H1 (cell line): ENCODE results near the gene PGM1. TPM values are rescaled to one million over a fixed set of nuclear protein-coding genes. Genes with fewer than 3 reads are reported as not detected.

ENCODE experiments used
- TAF1 ChIP-seq: IDR thresholded peaks from 2 replicates; pipeline ENCODE4 v1.6.1; 2011; ENCODE audit warnings: mild to moderate bottlenecking, low read depth, low read length
- TAF7 ChIP-seq: optimal IDR thresholded peaks from 2 replicates; pipeline ENCODE3; 2011; ENCODE audit warnings: low read depth, mild to moderate bottlenecking, inconsistent platforms, low read length, moderate library complexity, borderline replicate concordance
- polyA plus RNA-seq, 7 experiments: library from polyadenylated mRNA; depleted of rRNA in 3 of 7; stranded (reverse) in 5 of 7; unstranded in 2 of 7; fragments of >200 nt in 5 of 7; fragments of 200-250 nt in 2 of 7; gene quantifications; 1 replicate in 5 of 7; 2 replicates in 1 of 7; 4 replicates in 1 of 7; pipeline versions ENCODE4 v1.2.1 to v1.2.3, GENCODE V29; 2011 to 2013; ENCODE audit warnings: missing spikeins in 2 of 7, mixed read lengths in 2 of 7
- total RNA-seq: library from RNA; stranded (reverse); fragmentation: NEBNext Ultra II Directional; extraction: Animal tissue kit (Norgen Biotek cat#: 25700); gene quantifications from 2 replicates; pipeline ENCODE4 v1.2.1, GENCODE V29; 2021
- TF ChIP-seq, protein P1 (sequence below), 3 experiments: IDR thresholded peaks; 1 replicate in 2 of 3; 2 replicates in 1 of 3; pipeline versions ENCODE4 v1.5.1 to v1.6.1; 2011; ENCODE audit warnings: low read length in 3 of 3, mild to moderate bottlenecking in 3 of 3, inconsistent platforms in 2 of 3, low read depth in 1 of 3, moderate library complexity in 1 of 3; ENCODE audit not compliant: insufficient read depth in 1 of 3; ENCODE audit errors: control extremely low read depth in 1 of 3

The PGM1 gene
- total and polyA plus RNA-seq, 2 of the 8 experiments (the other 6 are each of a cell fraction or from before 2014, with no cell fraction given) = 33.0 to 65.4 TPM

- TF ChIP-seq, protein P1, sequence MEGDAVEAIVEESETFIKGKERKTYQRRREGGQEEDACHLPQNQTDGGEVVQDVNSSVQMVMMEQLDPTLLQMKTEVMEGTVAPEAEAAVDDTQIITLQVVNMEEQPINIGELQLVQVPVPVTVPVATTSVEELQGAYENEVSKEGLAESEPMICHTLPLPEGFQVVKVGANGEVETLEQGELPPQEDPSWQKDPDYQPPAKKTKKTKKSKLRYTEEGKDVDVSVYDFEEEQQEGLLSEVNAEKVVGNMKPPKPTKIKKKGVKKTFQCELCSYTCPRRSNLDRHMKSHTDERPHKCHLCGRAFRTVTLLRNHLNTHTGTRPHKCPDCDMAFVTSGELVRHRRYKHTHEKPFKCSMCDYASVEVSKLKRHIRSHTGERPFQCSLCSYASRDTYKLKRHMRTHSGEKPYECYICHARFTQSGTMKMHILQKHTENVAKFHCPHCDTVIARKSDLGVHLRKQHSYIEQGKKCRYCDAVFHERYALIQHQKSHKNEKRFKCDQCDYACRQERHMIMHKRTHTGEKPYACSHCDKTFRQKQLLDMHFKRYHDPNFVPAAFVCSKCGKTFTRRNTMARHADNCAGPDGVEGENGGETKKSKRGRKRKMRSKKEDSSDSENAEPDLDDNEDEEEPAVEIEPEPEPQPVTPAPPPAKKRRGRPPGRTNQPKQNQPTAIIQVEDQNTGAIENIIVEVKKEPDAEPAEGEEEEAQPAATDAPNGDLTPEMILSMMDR (IDR thresholded peaks at IDR 0.05; ENCODE audit: control extremely low read depth in 1 of 3, insufficient read depth in 1 of 3, low read depth in 1 of 3, low read length in 3 of 3) = no peak
- TF ChIP-seq TAF1 = no peak
- TF ChIP-seq TAF7 = no peak
These were observed 47.4 kb upstream of the PGM1 start (continued) for GRCh38 chr1:63545780-63546179.
